H9 (cell line): ENCODE results near the gene ZNF429. TPM values are rescaled to one million over a fixed set of nuclear protein-coding genes. Genes with fewer than 3 reads are reported as not detected.

Source experiments
- DNase-seq: peaks from one replicate; pipeline ENCODE4 v3.0.0-alpha.2; 2017
- H2AFZ ChIP-seq: one replicate; pipeline ENCODE4 v1.6.1; 2013; ENCODE audit warnings: mild to moderate bottlenecking, low read length, control low read depth, moderate library complexity
- H2AK5ac ChIP-seq: 2 replicates; pipeline ENCODE4 v1.6.1; 2013; ENCODE audit warnings: low read length, control low read depth, mixed read lengths; ENCODE audit not compliant: insufficient read length
- H2BK120ac ChIP-seq: one replicate; pipeline ENCODE4 v1.6.1; 2013; ENCODE audit warnings: low read depth, mild to moderate bottlenecking, low read length, control low read depth, inconsistent platforms; ENCODE audit not compliant: poor library complexity, severe bottlenecking
- H2BK12ac ChIP-seq: 2 replicates; pipeline ENCODE4 v1.6.1; 2013; ENCODE audit warnings: low read length, control low read depth, mixed read lengths, low read depth; ENCODE audit not compliant: insufficient read length
- H2BK15ac ChIP-seq: 2 replicates; pipeline ENCODE4 v1.6.1; 2013; ENCODE audit warnings: low read depth, low read length, control low read depth
- H2BK20ac ChIP-seq: one replicate; pipeline ENCODE4 v1.6.1; 2013; ENCODE audit warnings: low read depth, mild to moderate bottlenecking, low read length, control low read depth, inconsistent platforms; ENCODE audit not compliant: poor library complexity, severe bottlenecking
- H2BK5ac ChIP-seq: 2 replicates; pipeline ENCODE4 v1.6.1; 2013; ENCODE audit warnings: low read length, control low read depth, mixed read lengths; ENCODE audit not compliant: insufficient read length
- H3K14ac ChIP-seq: 2 replicates; pipeline ENCODE4 v1.6.1; 2013; ENCODE audit warnings: low read length, control low read depth; ENCODE audit not compliant: insufficient read depth
- H3K18ac ChIP-seq: 2 replicates; pipeline ENCODE4 v1.6.1; 2013; ENCODE audit warnings: low read depth, mild to moderate bottlenecking, mixed read lengths, low read length, control low read depth; ENCODE audit not compliant: insufficient read length
- H3K23ac ChIP-seq: 2 replicates; pipeline ENCODE4 v1.6.1; 2013; ENCODE audit warnings: low read length, control low read depth, mixed read lengths, low read depth; ENCODE audit not compliant: insufficient read length
- H3K23me2 ChIP-seq: 2 replicates; pipeline ENCODE4 v1.6.1; 2013; ENCODE audit warnings: low read depth, mild to moderate bottlenecking, mixed read lengths, low read length, control low read depth; ENCODE audit not compliant: insufficient read length, poor library complexity, severe bottlenecking
- H3K27ac ChIP-seq: 2 replicates; pipeline ENCODE4 v1.5.1; 2013; ENCODE audit warnings: low read length, control low read depth, mixed read lengths, low read depth; ENCODE audit not compliant: insufficient read length
- H3K27me3 ChIP-seq: 2 replicates; pipeline ENCODE4 v1.6.1; 2013; ENCODE audit warnings: low read length, control low read depth, inconsistent platforms; ENCODE audit not compliant: insufficient read depth
- H3K4ac ChIP-seq: 2 replicates; pipeline ENCODE4 v1.6.1; 2013; ENCODE audit warnings: low read depth, mild to moderate bottlenecking, control low read depth, inconsistent platforms, low read length, moderate library complexity
- H3K4me1 ChIP-seq: 2 replicates; pipeline ENCODE4 v1.6.1; 2013; ENCODE audit warnings: low read length, control low read depth, inconsistent platforms; ENCODE audit not compliant: insufficient read depth
- H3K4me2 ChIP-seq: 2 replicates; pipeline ENCODE4 v1.6.1; 2013; ENCODE audit warnings: low read length, control low read depth, mixed read lengths; ENCODE audit not compliant: insufficient read length, insufficient read depth
- H3K56ac ChIP-seq: 2 replicates; pipeline ENCODE4 v1.6.1; 2013; ENCODE audit warnings: low read depth, mild to moderate bottlenecking, mixed read lengths, low read length, control low read depth; ENCODE audit not compliant: insufficient read length
- H3K79me1 ChIP-seq: 2 replicates; pipeline ENCODE4 v1.6.1; 2013; ENCODE audit warnings: low read depth, mild to moderate bottlenecking, moderate library complexity, low read length, control low read depth, inconsistent platforms; ENCODE audit not compliant: insufficient read depth, poor library complexity, severe bottlenecking
- H3K79me2 ChIP-seq: 2 replicates; pipeline ENCODE4 v1.6.1; 2013; ENCODE audit warnings: low read length, control low read depth, inconsistent platforms; ENCODE audit not compliant: insufficient read depth
- H3K9ac ChIP-seq: 2 replicates; pipeline ENCODE4 v1.6.1; 2013; ENCODE audit warnings: low read length, control low read depth, mixed read lengths; ENCODE audit not compliant: insufficient read length; ENCODE audit errors: extremely low read depth
- H3K9me3 ChIP-seq: one replicate; pipeline ENCODE4 v1.6.1; 2013; ENCODE audit warnings: low read depth, low read length, inconsistent platforms; ENCODE audit not compliant: control insufficient read depth
- H3T11ph ChIP-seq: one replicate; pipeline ENCODE4 v1.6.1; 2013; ENCODE audit warnings: mild to moderate bottlenecking, low read length, control low read depth, inconsistent platforms
- H4K20me1 ChIP-seq: one replicate; pipeline ENCODE4 v1.6.1; 2013; ENCODE audit not compliant: control insufficient read depth, insufficient read length, insufficient read depth
- H4K5ac ChIP-seq: 2 replicates; pipeline ENCODE4 v1.6.1; 2013; ENCODE audit warnings: low read depth, mild to moderate bottlenecking, mixed read lengths, low read length, control low read depth; ENCODE audit not compliant: insufficient read length
- H4K8ac ChIP-seq: replicated peaks from 2 replicates; pipeline ENCODE4 v1.6.1; 2013; ENCODE audit warnings: low read length, control low read depth, mixed read lengths, low read depth; ENCODE audit not compliant: insufficient read length
- H4K91ac ChIP-seq: 2 replicates; pipeline ENCODE4 v1.6.1; 2013; ENCODE audit warnings: low read depth, mild to moderate bottlenecking, moderate library complexity, mixed read lengths, low read length, control low read depth; ENCODE audit not compliant: insufficient read length
- H3K27ac Mint-ChIP-seq, 3 experiments: 2 replicates in 2 of 3; 3 replicates in 1 of 3; pipeline ENCODE4 v1.8.0; 2020 to 2021; ENCODE audit warnings: mixed read lengths in 3 of 3, mild to moderate bottlenecking in 1 of 3, moderate library complexity in 1 of 3
- H3K27me3 Mint-ChIP-seq: 2 replicates; pipeline ENCODE4 v1.8.0; 2021; ENCODE audit warnings: low read depth, mild to moderate bottlenecking, moderate library complexity, mixed read lengths
- H3K36me3 Mint-ChIP-seq, 3 experiments: 2 replicates in 2 of 3; 3 replicates in 1 of 3; pipeline ENCODE4 v1.8.0; 2020 to 2021; ENCODE audit warnings: low read depth in 3 of 3, mixed read lengths in 3 of 3; ENCODE audit not compliant: insufficient read depth in 1 of 3
- H3K4me1 Mint-ChIP-seq, 2 experiments: 2 replicates each; pipeline ENCODE4 v1.8.0; 2020; ENCODE audit warnings: mixed read lengths in 2 of 2
- H3K4me3 Mint-ChIP-seq, 2 experiments: 2 replicates in 1 of 2; 3 replicates in 1 of 2; pipeline ENCODE4 v1.8.0; 2020 to 2021; ENCODE audit warnings: mild to moderate bottlenecking in 2 of 2, mixed read lengths in 2 of 2, moderate library complexity in 1 of 2
- H3K9me3 Mint-ChIP-seq, 2 experiments: 2 replicates in 1 of 2; 3 replicates in 1 of 2; pipeline ENCODE4 v1.8.0; 2020; ENCODE audit warnings: mild to moderate bottlenecking in 2 of 2, mixed read lengths in 2 of 2, moderate library complexity in 1 of 2
- WGBS: extraction: QIAGEN DNeasy Blood & Tissue Kit; methylation state at CpG from one replicate; pipeline ENCODE4 v1.1.7; 2013; ENCODE audit warnings: missing lambda C conversion rate, low lambda C conversion rate, mixed read lengths; ENCODE audit not compliant: insufficient read length; ENCODE audit errors: extremely low coverage; 5-methylcytosine and 5-hydroxymethylcytosine counted together
- total RNA-seq: library from RNA; stranded (reverse); gene quantifications from 2 replicates; pipeline ENCODE4 v1.2.1, GENCODE V29; 2021
- TF ChIP-seq, protein P1 (sequence below): fragments of 200-600 bp; sonication (generic); conservative IDR thresholded peaks from 3 replicates; pipeline ENCODE4 v1.8.0; 2021; ENCODE audit warnings: antibody characterized with exemption, mild to moderate bottlenecking

ZNF429 gene
- total RNA-seq, 1 experiment from 2014 or later: 11.2 TPM

DNA sequence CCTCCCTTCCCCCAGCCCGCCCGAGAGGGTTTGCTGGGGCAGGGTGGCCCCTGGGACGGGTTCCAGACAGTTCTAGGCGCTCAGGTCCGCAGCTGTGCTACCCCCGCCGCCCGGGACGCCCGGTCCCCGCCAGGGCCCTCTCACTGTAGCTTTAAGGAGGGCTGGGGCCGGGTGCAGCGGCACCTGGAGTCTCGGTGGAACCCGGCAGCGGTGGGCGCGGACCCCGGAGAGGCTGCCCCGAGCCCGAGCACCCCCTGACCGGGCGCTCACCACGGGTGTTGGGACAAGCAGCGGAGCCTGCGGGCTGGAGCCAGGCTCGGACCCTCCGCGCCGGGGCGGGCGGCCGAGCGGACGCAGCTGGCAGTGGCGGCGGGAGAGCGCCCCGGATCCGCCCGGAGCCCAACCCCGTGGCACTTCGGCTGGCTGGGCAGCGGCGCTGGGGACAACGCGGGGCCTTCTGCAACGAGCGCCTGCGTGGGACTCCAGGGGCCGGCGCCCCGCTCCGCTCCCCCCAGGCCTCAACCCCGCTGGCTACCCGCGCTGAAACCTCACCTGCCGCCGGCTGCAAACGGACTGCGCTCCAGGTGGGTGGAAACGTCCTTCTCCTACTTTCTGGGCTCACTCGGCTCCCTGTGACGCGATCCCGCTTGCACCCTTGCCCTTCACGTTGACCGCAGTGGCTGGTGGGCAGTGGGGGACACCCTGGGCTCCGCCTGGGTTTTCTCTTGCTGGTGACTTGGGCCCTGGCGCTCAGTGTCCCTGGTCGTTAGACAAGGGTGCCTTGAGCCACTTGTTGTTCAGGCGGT lies 81.1 kb downstream of the ZNF429 start:
- Histone ChIP-seq H3K27me3 (peaks cover 2% of the 10 kb centered on the region; the same call in 1 of the 2 replicates), H3K4me2 (peak overlapping the region; percentile 60), H4K8ac (no peak overlapping the region), H2AK5ac (no peak overlapping the region), H3T11ph (no peak overlapping the region), H3K56ac (no peak overlapping the region), H3K4me1 (no peaks in the 10 kb centered on the region), H3K79me2 (no peaks in the 10 kb centered on the region), H2BK120ac (no peak overlapping the region), H2BK12ac (no peak overlapping the region), H3K14ac (no peak overlapping the region; the same call in 1 of the 2 replicates), H2AFZ (no peak overlapping the region), H4K91ac (no peak overlapping the region), H3K23ac (no peak overlapping the region), H3K9ac (no peak overlapping the region), H2BK15ac (no peak overlapping the region), H3K79me1 (no peaks in the 10 kb centered on the region), H2BK20ac (no peak overlapping the region), H3K18ac (no peak overlapping the region), H4K20me1 (no peaks in the 10 kb centered on the region), H3K9me3 (peaks cover 35% of the 10 kb centered on the region), H4K5ac (no peak overlapping the region), H3K4ac (no peak overlapping the region), H3K23me2 (peaks cover 5% of the 10 kb centered on the region), H2BK5ac (no peak overlapping the region), H3K27ac (no peak overlapping the region)
- DNase-seq: peak; percentile 34
- Mint-ChIP-seq H3K4me1 (peaks cover 5 to 8% of the 10 kb centered on the region in 2 experiments), H3K27me3 (peaks cover 40% of the 10 kb centered on the region), H3K27ac (no peak overlapping the region), H3K9me3 (peaks cover 70 to 73% of the 10 kb centered on the region in 2 experiments), H3K36me3 (peaks cover 6 to 15% (median 7%) of the 10 kb centered on the region in 3 experiments; a peak in 5 of 7 replicates), H3K4me3 (peak overlapping the region; percentile 56 to 69)
- WGBS: no CpG with 5 or more reads among the region's 72 CpGs
- TF ChIP-seq, protein P1, sequence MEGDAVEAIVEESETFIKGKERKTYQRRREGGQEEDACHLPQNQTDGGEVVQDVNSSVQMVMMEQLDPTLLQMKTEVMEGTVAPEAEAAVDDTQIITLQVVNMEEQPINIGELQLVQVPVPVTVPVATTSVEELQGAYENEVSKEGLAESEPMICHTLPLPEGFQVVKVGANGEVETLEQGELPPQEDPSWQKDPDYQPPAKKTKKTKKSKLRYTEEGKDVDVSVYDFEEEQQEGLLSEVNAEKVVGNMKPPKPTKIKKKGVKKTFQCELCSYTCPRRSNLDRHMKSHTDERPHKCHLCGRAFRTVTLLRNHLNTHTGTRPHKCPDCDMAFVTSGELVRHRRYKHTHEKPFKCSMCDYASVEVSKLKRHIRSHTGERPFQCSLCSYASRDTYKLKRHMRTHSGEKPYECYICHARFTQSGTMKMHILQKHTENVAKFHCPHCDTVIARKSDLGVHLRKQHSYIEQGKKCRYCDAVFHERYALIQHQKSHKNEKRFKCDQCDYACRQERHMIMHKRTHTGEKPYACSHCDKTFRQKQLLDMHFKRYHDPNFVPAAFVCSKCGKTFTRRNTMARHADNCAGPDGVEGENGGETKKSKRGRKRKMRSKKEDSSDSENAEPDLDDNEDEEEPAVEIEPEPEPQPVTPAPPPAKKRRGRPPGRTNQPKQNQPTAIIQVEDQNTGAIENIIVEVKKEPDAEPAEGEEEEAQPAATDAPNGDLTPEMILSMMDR: no peak
